Mesothelial cell of epicardium (in vitro differentiated cells): Measurements from ENCODE around the gene SMC6. TPM values are rescaled to one million over a fixed set of nuclear protein-coding genes. Genes with fewer than 3 reads are reported as not detected.

Experiments used
- DNase-seq, 2 experiments: peaks; one replicate each; pipeline ENCODE4 v3.0.0; 2021; ENCODE audit warnings: low spot score in 2 of 2; ENCODE audit not compliant: unreplicated experiment in 2 of 2
- H3K27ac Mint-ChIP-seq: 2 replicates; pipeline ENCODE4 v1.8.0; 2021; ENCODE audit warnings: mixed read lengths
- H3K27me3 Mint-ChIP-seq: 2 replicates; pipeline ENCODE4 v1.8.0; 2021; ENCODE audit warnings: low read depth, mixed read lengths
- H3K36me3 Mint-ChIP-seq: 2 replicates; pipeline ENCODE4 v1.8.0; 2021; ENCODE audit warnings: mixed read lengths
- H3K4me1 Mint-ChIP-seq: 2 replicates; pipeline ENCODE4 v1.8.0; 2021; ENCODE audit warnings: mixed read lengths
- H3K4me3 Mint-ChIP-seq: 2 replicates; pipeline ENCODE4 v1.8.0; 2021; ENCODE audit warnings: mild to moderate bottlenecking, moderate library complexity, mixed read lengths
- H3K9me3 Mint-ChIP-seq: 2 replicates; pipeline ENCODE4 v1.8.0; 2021; ENCODE audit warnings: mixed read lengths
- total RNA-seq: library from RNA; stranded (reverse); gene quantifications from 3 replicates; pipeline ENCODE4 v1.2.1, GENCODE V29; 2021
- TF ChIP-seq, protein P1 (sequence below): fragments of 200-600 bp; sonication (generic); IDR thresholded peaks from one replicate; pipeline ENCODE4 v1.5.0; 2021; ENCODE audit warnings: antibody characterized with exemption; ENCODE audit not compliant: unreplicated experiment

Gene SMC6
- 21.5 to 24.7 TPM (median 22.2 TPM) in 3 replicates for total RNA-seq

DNA sequence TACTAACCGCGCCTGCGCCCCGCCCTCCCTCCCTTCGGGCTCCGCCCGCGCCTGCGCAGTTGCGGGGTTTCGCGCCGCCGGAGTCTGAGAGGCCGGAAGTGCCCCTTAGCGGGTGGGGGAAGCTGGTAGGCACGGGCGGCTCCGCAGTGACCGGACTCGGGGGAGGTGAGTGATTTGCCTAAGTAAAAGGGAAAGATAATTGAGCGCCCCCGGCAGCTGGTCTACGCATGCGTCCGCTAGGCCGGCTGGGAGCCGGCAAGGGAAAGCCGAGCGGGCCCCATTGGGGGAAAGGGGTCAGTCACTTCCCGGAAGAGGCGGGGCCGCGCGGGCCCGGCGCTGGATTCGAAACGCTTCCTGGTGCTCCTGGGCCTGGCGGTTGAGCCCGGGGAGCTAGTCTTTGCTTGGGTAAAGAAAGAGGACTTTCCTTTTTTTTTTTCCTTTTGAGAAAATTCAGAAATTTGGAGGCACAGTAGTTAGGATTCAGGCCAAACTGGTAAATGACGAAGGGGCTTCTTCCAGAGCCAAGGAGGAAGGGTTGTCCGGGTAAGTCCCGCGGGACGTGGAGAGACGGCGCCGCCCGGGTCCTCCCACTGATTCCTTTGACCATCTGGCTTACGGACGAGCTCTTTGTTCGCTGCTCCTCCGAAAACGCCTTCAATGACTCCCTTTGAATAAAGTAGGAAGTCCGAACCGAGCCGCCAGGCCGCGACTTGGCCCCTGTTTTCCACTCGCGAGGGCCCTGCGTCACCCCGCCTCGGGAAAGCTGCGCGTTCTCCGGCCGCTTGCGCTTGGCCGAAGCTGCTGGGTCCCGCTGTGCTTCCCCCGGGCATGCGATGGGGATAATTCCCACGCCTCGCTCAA, at the start of gene SMC6, which contains the start of gene GEN1:
Gene SMC6 (minus strand): TSS at position 8 of the 861 bp plus-strand sequence. CDS start 7,864 bp downstream, outside the sequence.
Gene GEN1 (plus strand): TSS at position 336 of the 861 bp plus-strand sequence. CDS start 5,806 bp downstream, outside the sequence.
- no peaks in the 10 kb centered on the region for H3K36me3 Mint-ChIP-seq
- H3K4me1 Mint-ChIP-seq: peaks cover 32% of the 10 kb centered on the region
- peak; percentile 92 to 95 for DNase-seq
- H3K9me3 Mint-ChIP-seq: no peaks in the 10 kb centered on the region
- peak within 1 kb of the TSS; percentile 97 for H3K4me3 Mint-ChIP-seq
- no peaks in the 10 kb centered on the region for H3K27me3 Mint-ChIP-seq
- H3K27ac Mint-ChIP-seq: peak within 1 kb of the TSS; percentile 99
- TF ChIP-seq, protein P1, sequence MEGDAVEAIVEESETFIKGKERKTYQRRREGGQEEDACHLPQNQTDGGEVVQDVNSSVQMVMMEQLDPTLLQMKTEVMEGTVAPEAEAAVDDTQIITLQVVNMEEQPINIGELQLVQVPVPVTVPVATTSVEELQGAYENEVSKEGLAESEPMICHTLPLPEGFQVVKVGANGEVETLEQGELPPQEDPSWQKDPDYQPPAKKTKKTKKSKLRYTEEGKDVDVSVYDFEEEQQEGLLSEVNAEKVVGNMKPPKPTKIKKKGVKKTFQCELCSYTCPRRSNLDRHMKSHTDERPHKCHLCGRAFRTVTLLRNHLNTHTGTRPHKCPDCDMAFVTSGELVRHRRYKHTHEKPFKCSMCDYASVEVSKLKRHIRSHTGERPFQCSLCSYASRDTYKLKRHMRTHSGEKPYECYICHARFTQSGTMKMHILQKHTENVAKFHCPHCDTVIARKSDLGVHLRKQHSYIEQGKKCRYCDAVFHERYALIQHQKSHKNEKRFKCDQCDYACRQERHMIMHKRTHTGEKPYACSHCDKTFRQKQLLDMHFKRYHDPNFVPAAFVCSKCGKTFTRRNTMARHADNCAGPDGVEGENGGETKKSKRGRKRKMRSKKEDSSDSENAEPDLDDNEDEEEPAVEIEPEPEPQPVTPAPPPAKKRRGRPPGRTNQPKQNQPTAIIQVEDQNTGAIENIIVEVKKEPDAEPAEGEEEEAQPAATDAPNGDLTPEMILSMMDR: no peak

DNA sequence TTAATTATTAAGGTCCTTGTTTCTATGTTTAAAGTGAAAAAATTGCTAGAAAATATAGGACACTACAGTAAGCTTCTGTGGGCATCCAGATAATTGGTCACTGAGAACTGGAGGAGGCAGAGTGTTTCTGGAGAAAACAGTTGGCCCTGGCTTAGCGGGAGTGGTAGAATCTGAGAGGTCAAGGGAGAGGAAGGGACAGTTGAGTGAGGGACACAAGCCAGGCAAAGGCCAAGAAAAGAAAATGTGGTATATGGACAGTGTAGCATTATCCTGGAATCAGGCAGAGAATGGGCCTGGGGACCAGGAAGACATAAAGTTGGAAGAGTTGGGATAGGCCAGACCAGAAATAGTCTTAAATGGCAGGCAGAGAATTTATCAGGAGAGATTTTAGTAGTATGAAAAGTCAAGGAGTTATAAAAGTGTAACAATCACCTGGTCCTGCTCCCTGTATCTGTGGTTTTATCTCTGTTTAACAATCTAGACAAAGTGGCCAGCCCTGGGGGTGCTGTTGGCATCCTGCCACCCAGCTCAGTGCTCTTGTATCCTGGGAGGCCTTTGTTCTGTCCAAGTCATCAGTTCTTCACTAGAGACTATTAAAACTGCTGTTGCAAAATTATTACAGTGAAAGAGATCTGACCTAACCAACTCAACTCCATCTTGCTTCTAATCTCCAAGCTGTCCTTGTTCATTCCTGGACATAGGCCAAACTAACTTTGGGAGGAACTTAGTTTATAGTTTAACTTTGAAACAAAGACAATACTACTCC, 47.3 kb upstream of the SMC6 start:
- no peak overlapping the region for H3K4me3 Mint-ChIP-seq
- no peaks in the 10 kb centered on the region for H3K9me3 Mint-ChIP-seq
- peaks cover 12% of the 10 kb centered on the region for H3K4me1 Mint-ChIP-seq
- TF ChIP-seq, protein P1: no peak
- DNase-seq: no peak
- H3K36me3 Mint-ChIP-seq: no peaks in the 10 kb centered on the region
- H3K27me3 Mint-ChIP-seq: peaks cover 16% of the 10 kb centered on the region
- H3K27ac Mint-ChIP-seq: peak overlapping the region; percentile 53

GRCh38 chr2:17800219-17800618, 46.6 kb upstream of the SMC6 start:
- Mint-ChIP-seq H3K4me1 (peaks cover 12% of the 10 kb centered on the region), H3K27me3 (peaks cover 19% of the 10 kb centered on the region), H3K27ac (no peak overlapping the region), H3K36me3 (no peaks in the 10 kb centered on the region), H3K9me3 (no peaks in the 10 kb centered on the region), H3K4me3 (no peak overlapping the region)
- TF ChIP-seq, protein P1: no peak
- no peak for DNase-seq

GRCh38 chr2:17799301-17800120, 45.9 kb upstream of the SMC6 start:
- peaks cover 21% of the 10 kb centered on the region for H3K27me3 Mint-ChIP-seq
- no peak for DNase-seq
- H3K36me3 Mint-ChIP-seq: no peaks in the 10 kb centered on the region
- no peak overlapping the region for H3K4me3 Mint-ChIP-seq
- H3K27ac Mint-ChIP-seq: no peak overlapping the region
- peaks cover 12% of the 10 kb centered on the region for H3K4me1 Mint-ChIP-seq
- TF ChIP-seq, protein P1: no peak
- no peaks in the 10 kb centered on the region for H3K9me3 Mint-ChIP-seq

GRCh38 chr2:17798338-17798737, 44.7 kb upstream of the SMC6 start:
- Mint-ChIP-seq H3K4me3 (no peak overlapping the region), H3K27ac (no peak overlapping the region), H3K36me3 (no peaks in the 10 kb centered on the region), H3K4me1 (peaks cover 13% of the 10 kb centered on the region), H3K27me3 (peaks cover 21% of the 10 kb centered on the region), H3K9me3 (no peaks in the 10 kb centered on the region)
- no peak for DNase-seq
- TF ChIP-seq, protein P1: no peak
